Mesendoderm (in vitro differentiated cells): ENCODE results near the gene SYT2.

Experiments used
- DNase-seq: peaks from one replicate; pipeline ENCODE4 v3.0.0; 2013
- H2AK5ac ChIP-seq: 2 replicates; pipeline ENCODE4 v1.6.1; 2013; ENCODE audit warnings: low read length, inconsistent platforms
- H2BK120ac ChIP-seq: 2 replicates; pipeline ENCODE4 v1.6.1; 2013; ENCODE audit warnings: low read depth, mild to moderate bottlenecking, low read length, moderate library complexity, mixed read lengths
- H2BK15ac ChIP-seq: replicated peaks from 2 replicates; pipeline ENCODE4 v1.6.1; 2013; ENCODE audit warnings: low read depth, mild to moderate bottlenecking, moderate library complexity
- H2BK5ac ChIP-seq: 2 replicates; pipeline ENCODE4 v1.6.1; 2013; ENCODE audit warnings: low read length, inconsistent platforms
- H3K18ac ChIP-seq: 2 replicates; pipeline ENCODE4 v1.6.1; 2013; ENCODE audit warnings: mild to moderate bottlenecking, low read length, mixed read lengths
- H3K23ac ChIP-seq: one replicate; pipeline ENCODE4 v1.6.1; 2013; ENCODE audit warnings: low read length
- H3K27ac ChIP-seq: 2 replicates; pipeline ENCODE4 v1.5.1; 2013; ENCODE audit warnings: low read depth, mild to moderate bottlenecking, inconsistent platforms, low read length, moderate library complexity
- H3K27me3 ChIP-seq: 2 replicates; pipeline ENCODE4 v1.6.1; 2013; ENCODE audit warnings: low read length, control low read depth, mild to moderate bottlenecking, inconsistent platforms; ENCODE audit not compliant: insufficient read depth, poor library complexity
- H3K36me3 ChIP-seq: 2 replicates; pipeline ENCODE4 v1.6.1; 2013; ENCODE audit warnings: low read length, inconsistent platforms; ENCODE audit not compliant: control insufficient read depth, insufficient read depth
- H3K4ac ChIP-seq: one replicate; pipeline ENCODE4 v1.6.1; 2013; ENCODE audit warnings: low read depth, mild to moderate bottlenecking, low read length, moderate library complexity
- H3K4me1 ChIP-seq: 2 replicates; pipeline ENCODE4 v1.6.1; 2013; ENCODE audit warnings: low read depth, low read length, inconsistent platforms; ENCODE audit not compliant: control insufficient read depth
- H3K4me2 ChIP-seq: 2 replicates; pipeline ENCODE4 v1.6.1; 2013; ENCODE audit warnings: low read length
- H3K4me3 ChIP-seq: 2 replicates; pipeline ENCODE4 v1.5.1; 2013; ENCODE audit warnings: mild to moderate bottlenecking, low read length
- H3K56ac ChIP-seq: one replicate; pipeline ENCODE4 v1.6.1; 2013; ENCODE audit warnings: low read length
- H3K79me1 ChIP-seq: 2 replicates; pipeline ENCODE4 v1.6.1; 2013; ENCODE audit warnings: low read length, inconsistent platforms
- H3K79me2 ChIP-seq: 2 replicates; pipeline ENCODE4 v1.6.1; 2013; ENCODE audit warnings: mild to moderate bottlenecking, low read length; ENCODE audit not compliant: control insufficient read depth, insufficient read depth
- H3K9ac ChIP-seq: 2 replicates; pipeline ENCODE4 v1.6.1; 2013; ENCODE audit warnings: low read length, inconsistent platforms
- H4K5ac ChIP-seq: one replicate; pipeline ENCODE4 v1.6.1; 2013; ENCODE audit warnings: low read length
- H4K8ac ChIP-seq: one replicate; pipeline ENCODE4 v1.6.1; 2013; ENCODE audit warnings: low read depth, mild to moderate bottlenecking, control low read depth, low read length, moderate library complexity
- WGBS: extraction: QIAGEN DNeasy Blood & Tissue Kit; methylation state at CpG from one replicate; pipeline ENCODE4 v1.1.7; 2013; ENCODE audit warnings: low lambda C conversion rate, missing lambda C conversion rate; ENCODE audit not compliant: insufficient coverage; ENCODE audit errors: extremely low coverage; 5-methylcytosine and 5-hydroxymethylcytosine counted together

The SYT2 gene

DNA sequence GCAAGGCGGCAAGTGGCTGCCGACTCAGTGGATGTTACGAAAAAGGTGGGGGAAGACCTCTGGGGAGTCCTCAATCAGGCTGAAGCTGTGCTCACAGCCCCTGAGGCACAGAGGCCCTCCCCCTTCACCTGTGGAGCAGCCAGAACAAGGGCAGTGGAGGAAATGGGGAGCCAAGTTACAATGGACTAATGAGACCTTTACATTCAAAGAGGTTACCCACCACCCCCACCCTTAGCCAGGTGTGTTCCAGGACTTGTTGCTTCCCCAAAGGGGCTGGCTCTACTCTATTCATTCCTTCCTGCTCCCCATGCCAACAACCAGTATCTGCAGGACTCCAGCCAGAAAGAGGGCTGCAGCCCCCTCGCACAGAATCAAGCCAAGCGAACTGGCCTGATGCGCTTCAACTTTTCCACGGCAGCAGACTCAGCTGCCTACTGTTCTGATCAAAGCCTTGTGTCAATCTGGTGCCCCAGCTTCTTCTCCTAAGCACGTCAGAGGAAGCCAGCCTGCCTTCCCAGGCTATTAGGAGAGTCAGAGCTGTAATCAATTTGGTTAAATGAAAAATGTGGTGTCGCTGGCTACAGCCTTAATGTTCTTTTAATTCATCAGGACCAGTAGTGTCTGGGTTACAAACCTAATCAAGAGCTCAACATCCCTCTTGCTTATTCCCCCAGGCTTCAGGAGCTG lies 1.8 kb upstream of the SYT2 start:
- Histone ChIP-seq H3K79me1 (no peaks in the 10 kb centered on the region), H4K8ac (no peak overlapping the region), H2AK5ac (no peak overlapping the region), H2BK15ac (no peak overlapping the region), H3K27me3 (peaks cover 7% of the 10 kb centered on the region), H3K36me3 (no peaks in the 10 kb centered on the region), H3K79me2 (no peaks in the 10 kb centered on the region), H2BK5ac (no peak overlapping the region), H3K27ac (no peak overlapping the region), H2BK120ac (no peak overlapping the region), H3K4me2 (no peak overlapping the region), H3K4ac (no peak overlapping the region), H3K23ac (no peak overlapping the region), H4K5ac (no peak overlapping the region), H3K9ac (no peak overlapping the region), H3K56ac (no peak overlapping the region), H3K4me3 (no peak overlapping the region), H3K4me1 (no peaks in the 10 kb centered on the region), H3K18ac (no peak overlapping the region)
- no peak for DNase-seq
- no CpG with 5 or more reads among the region's 9 CpGs for WGBS

DNA sequence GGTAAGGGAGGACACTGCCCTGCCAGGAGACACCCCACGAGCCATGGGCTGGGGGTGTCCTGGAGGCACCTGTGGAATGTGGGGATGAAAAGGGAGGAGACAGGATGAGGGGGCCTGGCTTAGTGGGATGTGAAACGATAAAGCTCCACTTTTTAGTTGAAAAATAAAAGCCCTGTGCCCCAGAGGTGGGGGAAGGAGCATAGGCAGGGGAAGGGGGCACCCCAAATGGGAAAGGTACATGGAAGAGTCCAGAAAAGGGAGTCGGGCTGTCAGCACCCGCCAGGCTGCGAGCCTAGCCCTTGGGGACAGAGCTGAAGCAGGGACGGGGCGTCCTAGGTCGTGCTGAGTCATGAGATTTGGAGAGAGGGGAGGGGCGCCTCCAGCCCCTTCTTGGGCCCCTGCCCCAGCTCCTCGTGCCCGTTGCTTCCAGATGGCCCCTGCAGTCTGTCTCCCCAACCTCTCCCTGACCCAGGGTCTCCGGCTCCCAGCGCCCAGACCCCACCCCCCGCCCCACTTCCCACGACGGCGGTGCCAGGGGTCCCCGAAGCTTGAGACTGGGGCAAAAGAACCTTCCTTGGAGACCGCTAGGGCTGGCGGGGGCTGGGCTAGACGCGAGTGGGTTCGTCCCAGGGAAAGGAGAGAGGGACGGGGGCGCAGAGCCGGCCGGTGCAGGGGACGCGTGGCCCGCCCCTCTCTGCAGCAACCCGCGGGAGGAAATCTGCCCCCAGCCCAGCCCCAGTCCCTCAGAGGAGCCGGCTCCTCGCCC lies 795 bp downstream of the SYT2 start:
- Histone ChIP-seq H2BK15ac (no peak overlapping the region), H2BK120ac (no peak overlapping the region), H3K36me3 (no peaks in the 10 kb centered on the region), H3K56ac (peak overlapping the region; percentile 81), H3K27ac (no peak overlapping the region), H3K4me1 (no peaks in the 10 kb centered on the region), H2BK5ac (no peak overlapping the region), H3K79me2 (no peaks in the 10 kb centered on the region), H4K5ac (no peak overlapping the region), H3K4me2 (peak overlapping the region; percentile 93), H3K18ac (peak overlapping the region; percentile 13), H3K4me3 (peak overlapping the region; percentile 53), H3K79me1 (no peaks in the 10 kb centered on the region), H3K4ac (no peak overlapping the region), H3K27me3 (peaks cover 7% of the 10 kb centered on the region), H2AK5ac (no peak overlapping the region), H3K23ac (peak overlapping the region; percentile 80), H4K8ac (no peak overlapping the region), H3K9ac (peak overlapping the region; percentile 66)
- no CpG with 5 or more reads among the region's 34 CpGs for WGBS
- peak; percentile 34 for DNase-seq

DNA sequence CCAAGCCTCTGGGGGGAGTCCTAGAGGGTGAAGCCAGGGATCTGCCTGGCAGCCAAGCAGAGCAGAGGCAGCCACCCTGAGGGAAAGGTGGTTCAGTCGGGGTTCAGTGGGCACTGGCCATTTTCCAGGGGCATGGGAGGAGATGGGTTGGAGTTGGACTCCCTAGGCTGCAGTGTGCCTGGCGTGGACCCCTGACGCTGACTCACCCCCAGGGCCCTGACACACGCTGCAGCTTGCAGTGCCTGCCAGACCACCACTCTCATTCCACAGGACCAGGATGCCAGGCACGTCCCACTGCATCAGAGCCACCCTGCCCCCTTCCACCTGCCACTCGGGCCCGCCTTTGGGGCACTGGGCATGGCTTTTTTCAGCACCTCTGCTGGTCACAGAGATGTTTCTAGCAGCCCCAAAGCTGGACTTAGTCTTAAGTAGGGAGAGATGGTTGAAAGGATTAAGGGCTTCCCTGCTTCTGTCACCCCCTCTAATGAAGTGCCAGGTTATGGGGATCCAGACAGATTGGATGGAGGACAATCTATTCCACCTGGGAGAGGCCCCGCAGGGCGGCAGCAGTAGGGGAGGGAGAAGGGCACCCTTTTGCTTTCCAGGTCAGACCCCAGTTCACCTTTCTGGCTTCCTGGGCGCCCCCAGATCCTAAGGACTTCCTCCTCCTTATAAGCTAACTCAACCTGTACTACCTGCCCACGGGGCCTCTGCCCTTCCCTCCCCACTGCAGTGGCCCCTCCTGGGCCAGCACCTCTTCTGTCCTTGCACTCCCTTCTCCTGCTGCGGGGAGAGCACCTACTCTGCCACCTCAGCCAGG lies 1.6 kb downstream of the SYT2 start:
- no peak overlapping the region for H2BK15ac ChIP-seq
- no peak overlapping the region for H2AK5ac ChIP-seq
- peaks cover 7% of the 10 kb centered on the region for H3K27me3 ChIP-seq
- no peak overlapping the region for H3K4me2 ChIP-seq
- H4K8ac ChIP-seq, result no peak overlapping the region
- H3K18ac ChIP-seq, result no peak overlapping the region
- no peak overlapping the region for H3K23ac ChIP-seq
- H3K4me3 ChIP-seq, result no peak overlapping the region
- H3K79me1 ChIP-seq, result no peaks in the 10 kb centered on the region
- H2BK5ac ChIP-seq, result no peak overlapping the region
- H3K36me3 ChIP-seq, result no peaks in the 10 kb centered on the region
- H3K56ac ChIP-seq, result no peak overlapping the region
- H4K5ac ChIP-seq, result no peak overlapping the region
- no peak overlapping the region for H3K9ac ChIP-seq
- no peak overlapping the region for H3K4ac ChIP-seq
- H3K4me1 ChIP-seq, result no peaks in the 10 kb centered on the region
- no peak overlapping the region for H3K27ac ChIP-seq
- no peak for DNase-seq
- H2BK120ac ChIP-seq, result no peak overlapping the region
- no CpG with 5 or more reads among the region's 12 CpGs for WGBS
- H3K79me2 ChIP-seq, result no peaks in the 10 kb centered on the region

DNA sequence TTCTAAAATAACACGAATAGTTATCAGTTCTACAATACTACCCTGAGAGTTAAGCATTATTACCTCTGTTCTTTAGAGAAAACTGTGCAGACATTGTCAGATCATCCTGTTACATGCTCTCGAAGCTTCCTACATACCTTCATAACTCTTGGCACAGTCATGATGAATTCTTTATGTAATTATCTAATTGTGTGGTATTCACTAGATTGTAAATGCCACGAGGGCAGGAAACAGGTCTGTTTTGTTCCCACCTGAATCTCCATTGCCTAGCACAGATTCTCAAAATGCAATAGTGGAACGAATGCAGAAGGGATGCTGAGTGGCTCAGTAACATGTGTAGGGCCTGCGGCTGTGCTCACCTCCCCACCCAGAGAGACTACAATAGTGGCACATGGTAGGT lies 3.4 kb downstream of the SYT2 start:
- Histone ChIP-seq H3K79me1 (no peaks in the 10 kb centered on the region), H3K9ac (no peak overlapping the region), H2BK15ac (no peak overlapping the region), H2BK120ac (no peak overlapping the region), H3K27ac (no peak overlapping the region), H3K27me3 (peaks cover 7% of the 10 kb centered on the region), H3K79me2 (no peaks in the 10 kb centered on the region), H4K8ac (no peak overlapping the region), H3K4me2 (no peak overlapping the region), H3K4me3 (no peak overlapping the region), H3K4ac (no peak overlapping the region), H3K23ac (no peak overlapping the region), H3K18ac (no peak overlapping the region), H2BK5ac (no peak overlapping the region), H3K4me1 (no peaks in the 10 kb centered on the region), H3K36me3 (no peaks in the 10 kb centered on the region), H2AK5ac (no peak overlapping the region), H4K5ac (no peak overlapping the region), H3K56ac (no peak overlapping the region)
- no CpG with 5 or more reads among the region's 5 CpGs for WGBS
- no peak for DNase-seq

DNA sequence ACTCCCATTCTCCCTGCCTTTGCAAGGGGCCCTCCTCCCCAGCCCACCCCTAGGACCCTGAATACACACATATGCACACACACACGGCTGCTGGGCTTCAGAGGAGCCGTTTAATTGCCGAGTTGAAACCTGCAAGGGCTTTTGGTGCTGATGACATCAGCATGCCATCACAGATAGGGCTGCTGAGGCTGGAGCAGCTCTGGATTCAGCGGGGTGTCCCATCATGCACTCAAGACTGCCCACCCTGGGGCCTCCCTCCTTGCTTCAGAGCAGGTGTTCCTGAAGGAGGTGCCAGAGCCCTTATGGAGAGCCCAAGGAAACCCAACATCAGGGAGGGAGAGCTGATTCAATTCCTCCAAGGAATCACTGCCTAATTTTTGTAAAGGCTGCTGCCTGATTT lies 5.7 kb downstream of the SYT2 start:
- Histone ChIP-seq H3K4me2 (no peak overlapping the region), H3K4me1 (no peaks in the 10 kb centered on the region), H2BK5ac (no peak overlapping the region), H3K4ac (no peak overlapping the region), H3K9ac (no peak overlapping the region), H4K8ac (no peak overlapping the region), H3K36me3 (no peaks in the 10 kb centered on the region), H3K18ac (no peak overlapping the region), H3K79me1 (no peaks in the 10 kb centered on the region), H3K23ac (no peak overlapping the region), H3K4me3 (no peak overlapping the region), H2BK15ac (no peak overlapping the region), H2BK120ac (no peak overlapping the region), H3K27ac (no peak overlapping the region), H2AK5ac (no peak overlapping the region), H4K5ac (no peak overlapping the region), H3K27me3 (peaks cover 5% of the 10 kb centered on the region), H3K56ac (no peak overlapping the region), H3K79me2 (no peaks in the 10 kb centered on the region)
- DNase-seq, result no peak
- WGBS, result no CpG with 5 or more reads among the region's 4 CpGs
